ENCODE data around the gene SH2D4B. TPM values are rescaled to one million over a fixed set of nuclear protein-coding genes. Genes with fewer than 3 reads are reported as not detected.

The SH2D4B gene
- total RNA-seq, 2 donors from 2014 or later: 0.14 TPM; not detected in 1

DNA sequence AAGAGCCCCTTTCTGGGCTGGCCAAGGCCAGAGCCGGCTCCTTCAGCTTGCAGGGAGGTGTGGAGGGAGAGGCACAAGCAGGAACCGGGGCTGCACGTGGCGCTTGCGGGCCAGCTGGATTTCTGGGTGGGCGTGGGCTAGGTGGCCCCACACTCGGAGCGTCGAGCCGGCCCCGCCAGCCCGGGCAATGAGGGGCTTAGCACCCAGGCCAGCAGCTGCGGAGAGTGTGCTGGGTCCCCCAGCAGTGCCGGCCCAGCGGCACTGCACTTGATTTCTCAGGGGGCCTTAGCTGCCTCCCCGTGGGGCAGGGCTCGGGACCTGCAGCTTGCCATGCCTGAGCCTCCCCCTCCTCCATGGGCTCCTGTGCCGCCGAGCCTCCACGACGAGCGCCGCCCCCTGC is 48.1 kb downstream of the SH2D4B start:
- Mint-ChIP-seq H3K27ac (no peak overlapping the region), H3K36me3 (no peaks in the 10 kb centered on the region), H3K9me3 (no peaks in the 10 kb centered on the region)
- ATAC-seq: no peak
- peak in 1 of 2 donors; percentile 47 for DNase-seq (ENCODE audit: low spot score in 2 of 2)

DNA sequence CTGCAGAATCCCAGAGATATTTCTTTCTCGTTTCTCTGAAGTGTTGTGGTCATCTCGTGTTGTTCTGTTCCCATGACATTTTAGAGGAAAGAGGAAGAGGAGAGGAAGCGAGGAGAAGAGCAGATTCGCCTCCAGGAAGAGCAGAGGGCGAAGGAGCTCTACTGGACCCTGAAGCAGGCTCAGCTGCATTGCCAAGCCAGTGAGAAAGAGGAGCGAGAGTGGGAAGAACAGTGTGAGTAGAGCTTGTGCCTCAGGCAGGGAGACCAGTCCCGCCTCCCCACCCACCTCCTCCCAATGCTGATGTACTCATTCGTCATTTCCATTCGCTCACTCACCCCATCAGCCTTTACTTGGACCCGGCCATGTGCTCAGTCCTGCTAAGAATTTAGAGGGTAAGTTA is 50.8 kb downstream of the SH2D4B start:
- DNase-seq (ENCODE audit: low spot score in 2 of 2): peak in 1 of 2 donors; percentile 30
- Mint-ChIP-seq H3K9me3 (no peaks in the 10 kb centered on the region), H3K36me3 (no peaks in the 10 kb centered on the region), H3K27ac (no peak overlapping the region)
- ATAC-seq: no peak

GRCh38 chr10:80589726-80590373 is 52.1 kb downstream of the SH2D4B start:
- H3K27ac Mint-ChIP-seq: peak overlapping the region in 1 of 2 donors; percentile 9
- DNase-seq (ENCODE audit: low spot score in 2 of 2) (no peak), ATAC-seq (no peak)
- H3K9me3 Mint-ChIP-seq: no peaks in the 10 kb centered on the region
- H3K36me3 Mint-ChIP-seq: no peaks in the 10 kb centered on the region

GRCh38 chr10:80590585-80591125 is 53.0 kb downstream of the SH2D4B start:
- DNase-seq (ENCODE audit: low spot score in 2 of 2) (no peak), ATAC-seq (no peak)
- Mint-ChIP-seq H3K36me3 (no peaks in the 10 kb centered on the region), H3K9me3 (no peaks in the 10 kb centered on the region), H3K27ac (no peak overlapping the region)

GRCh38 chr10:80596391-80597257 is 58.9 kb downstream of the SH2D4B start:
- Mint-ChIP-seq H3K36me3 (no peaks in the 10 kb centered on the region), H3K27ac (peak overlapping the region in 1 of 2 donors; percentile 19), H3K9me3 (no peaks in the 10 kb centered on the region)
- peak; percentile 48 for DNase-seq (ENCODE audit: low spot score in 2 of 2)
- ATAC-seq: peak; percentile 68 to 79

GRCh38 chr10:80598084-80598798 is 60.5 kb downstream of the SH2D4B start:
- H3K36me3 Mint-ChIP-seq: no peaks in the 10 kb centered on the region
- peak in 1 of 2 donors; percentile 11 for DNase-seq (ENCODE audit: low spot score in 2 of 2)
- no peaks in the 10 kb centered on the region for H3K9me3 Mint-ChIP-seq
- ATAC-seq: no peak
- H3K27ac Mint-ChIP-seq: no peak overlapping the region

GRCh38 chr10:80598951-80599350 is 61.2 kb downstream of the SH2D4B start:
- ATAC-seq: no peak
- no peaks in the 10 kb centered on the region for H3K36me3 Mint-ChIP-seq
- DNase-seq (ENCODE audit: low spot score in 2 of 2): no peak
- H3K27ac Mint-ChIP-seq: no peak overlapping the region
- H3K9me3 Mint-ChIP-seq: no peaks in the 10 kb centered on the region

GRCh38 chr10:80599424-80599847 is 61.7 kb downstream of the SH2D4B start:
- Mint-ChIP-seq H3K9me3 (no peaks in the 10 kb centered on the region), H3K27ac (no peak overlapping the region), H3K36me3 (no peaks in the 10 kb centered on the region)
- DNase-seq (ENCODE audit: low spot score in 2 of 2) (peak; percentile 38 to 51), ATAC-seq (peak; percentile 61 to 76)

GRCh38 chr10:80600256-80600655 is 62.6 kb downstream of the SH2D4B start:
- H3K27ac Mint-ChIP-seq: peak overlapping the region in 1 of 2 donors; percentile 31
- ATAC-seq (no peak), DNase-seq (ENCODE audit: low spot score in 2 of 2) (no peak)
- H3K36me3 Mint-ChIP-seq: no peaks in the 10 kb centered on the region
- no peaks in the 10 kb centered on the region for H3K9me3 Mint-ChIP-seq

DNA sequence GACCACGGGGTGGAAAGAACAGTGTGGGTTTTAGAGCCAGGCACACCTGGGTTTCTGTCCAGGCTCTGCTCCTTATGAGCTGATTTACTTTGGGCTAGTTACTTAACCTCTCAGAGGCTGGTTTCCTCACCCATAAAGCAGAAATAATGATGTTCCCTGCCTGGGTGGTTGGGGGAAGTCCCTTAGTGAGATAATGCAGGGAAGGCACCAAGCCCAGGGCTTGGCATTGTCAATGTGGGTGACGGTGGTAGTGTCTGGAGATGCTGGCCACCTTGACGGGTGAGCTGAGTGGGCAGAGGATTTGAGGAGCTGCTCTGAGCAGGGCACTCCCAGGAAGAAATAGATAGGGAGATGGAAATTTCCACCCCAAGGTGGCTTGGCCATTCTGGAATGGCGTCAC is 65.2 kb downstream of the SH2D4B start:
- ATAC-seq: no peak
- H3K27ac Mint-ChIP-seq: no peak overlapping the region
- no peaks in the 10 kb centered on the region for H3K36me3 Mint-ChIP-seq
- no peaks in the 10 kb centered on the region for H3K9me3 Mint-ChIP-seq
- DNase-seq (ENCODE audit: low spot score in 2 of 2): no peak

GRCh38 chr10:80603516-80603915 is 65.8 kb downstream of the SH2D4B start:
- no peak for ATAC-seq
- no peak for DNase-seq (ENCODE audit: low spot score in 2 of 2)
- H3K36me3 Mint-ChIP-seq: no peaks in the 10 kb centered on the region
- no peak overlapping the region for H3K27ac Mint-ChIP-seq
- H3K9me3 Mint-ChIP-seq: no peaks in the 10 kb centered on the region

- DNase-seq (ENCODE audit: low spot score in 2 of 2) (no peak), ATAC-seq (no peak)
- Mint-ChIP-seq H3K36me3 (peaks cover 0 to 3% of the 10 kb centered on the region in 2 donors), H3K27ac (no peak overlapping the region), H3K9me3 (peaks cover 0 to 2% of the 10 kb centered on the region in 2 donors)
These were observed 71.0 kb downstream of the SH2D4B start for GRCh38 chr10:80608706-80609105.

DNA sequence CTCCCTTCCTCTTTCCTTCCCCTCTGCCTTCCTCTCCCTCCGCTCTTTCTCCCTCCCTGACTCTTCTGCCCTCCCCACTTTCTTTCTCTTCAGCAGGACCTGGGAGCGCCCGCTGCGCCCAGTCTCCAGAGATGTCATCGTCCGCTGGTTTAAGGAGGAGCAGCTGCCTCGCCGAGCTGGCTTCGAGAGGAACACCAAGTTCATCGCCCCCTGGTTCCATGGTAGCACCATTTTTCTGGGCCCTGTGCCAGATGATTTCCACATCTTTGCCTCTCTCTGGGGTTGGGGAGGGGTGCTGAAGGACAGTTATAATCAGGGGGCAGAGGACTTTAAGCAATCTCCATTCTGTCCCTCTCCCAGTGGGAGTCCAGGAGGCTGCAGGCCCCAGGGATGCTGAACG is 71.6 kb downstream of the SH2D4B start:
- Mint-ChIP-seq H3K36me3 (peaks cover 0 to 4% of the 10 kb centered on the region in 2 donors), H3K9me3 (peaks cover 0 to 4% of the 10 kb centered on the region in 2 donors), H3K27ac (no peak overlapping the region)
- DNase-seq (ENCODE audit: low spot score in 2 of 2): no peak
- no peak for ATAC-seq

GRCh38 chr10:80611481-80612185 is 73.9 kb downstream of the SH2D4B start:
- DNase-seq (ENCODE audit: low spot score in 2 of 2): no peak
- Mint-ChIP-seq H3K9me3 (peaks cover 0 to 4% of the 10 kb centered on the region in 2 donors), H3K27ac (no peak overlapping the region), H3K36me3 (peaks cover 0 to 4% of the 10 kb centered on the region in 2 donors)
- no peak for ATAC-seq

GRCh38 chr10:80612261-80612660 is 74.6 kb downstream of the SH2D4B start:
- ATAC-seq (no peak), DNase-seq (ENCODE audit: low spot score in 2 of 2) (no peak)
- Mint-ChIP-seq H3K9me3 (peaks cover 0 to 4% of the 10 kb centered on the region in 2 donors), H3K27ac (no peak overlapping the region), H3K36me3 (peaks cover 0 to 4% of the 10 kb centered on the region in 2 donors)

DNA sequence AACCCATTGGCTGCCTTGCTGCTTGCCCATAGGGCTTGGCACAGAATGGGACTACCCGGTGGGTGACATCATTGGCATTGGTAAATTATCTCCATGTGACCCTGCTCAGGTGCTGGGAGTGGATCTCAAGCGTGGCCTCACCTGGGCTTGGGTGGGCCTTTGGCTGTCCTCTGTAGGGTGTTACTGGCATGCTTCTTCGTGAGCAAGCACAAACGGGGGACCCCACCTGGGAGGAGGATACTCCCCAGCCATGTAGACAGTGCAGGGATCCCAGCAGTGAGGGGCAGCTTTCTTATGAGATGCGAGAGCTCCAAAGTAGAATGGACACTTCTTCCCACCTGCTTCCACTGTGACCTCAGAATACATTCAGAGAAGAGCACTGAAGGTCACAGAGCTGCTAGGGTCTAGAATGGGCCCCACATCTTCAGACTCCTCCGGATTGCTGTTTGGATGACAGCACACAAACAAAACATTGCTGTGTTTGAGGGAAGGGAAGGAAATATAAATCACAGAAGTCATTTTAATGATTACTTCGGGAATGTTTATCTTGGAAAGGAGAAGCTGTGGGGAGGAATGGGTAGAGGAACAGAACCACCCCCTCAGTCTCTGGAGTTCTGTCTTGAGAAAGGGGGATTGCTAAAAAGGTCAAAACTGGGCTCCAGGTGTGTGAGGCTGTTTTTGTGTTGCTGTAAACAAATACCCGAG is 75.9 kb downstream of the SH2D4B start:
- ATAC-seq: no peak
- H3K36me3 Mint-ChIP-seq: peaks cover 0 to 4% of the 10 kb centered on the region in 2 donors
- DNase-seq (ENCODE audit: low spot score in 2 of 2): no peak
- peaks cover 0 to 4% of the 10 kb centered on the region in 2 donors for H3K9me3 Mint-ChIP-seq
- peak overlapping the region in 1 of 2 donors; percentile 13 for H3K27ac Mint-ChIP-seq
